Measurements from ENCODE around the gene HTR4. TPM values are rescaled to one million over a fixed set of nuclear protein-coding genes. Genes with fewer than 3 reads are reported as not detected.

HTR4 gene
- polyA plus RNA-seq, 3 donors: not detected

DNA sequence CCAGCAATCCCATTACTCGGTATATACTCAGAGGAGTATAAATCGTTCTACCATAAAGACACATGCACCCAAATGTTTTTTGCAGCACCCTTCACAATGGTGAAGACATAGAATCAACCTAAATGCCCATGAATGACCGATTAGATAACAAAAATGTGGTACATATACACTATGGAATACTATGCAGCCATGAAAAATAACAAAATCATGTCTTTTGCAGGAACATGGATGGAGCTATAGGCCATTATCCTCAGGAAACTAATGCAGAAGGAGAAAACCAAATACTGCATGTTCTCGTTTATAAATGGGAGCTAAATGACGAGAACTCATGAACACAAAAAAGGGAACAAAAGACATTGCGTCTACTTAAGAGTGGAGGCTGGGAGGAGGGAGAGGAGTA is 114.5 kb downstream of the HTR4 start:
- H2AFZ ChIP-seq (ENCODE audit: insufficient read depth, low read depth, low read length, poor library complexity, severe bottlenecking): no peak overlapping the region
- H3K27ac ChIP-seq (ENCODE audit: low read depth in 1 of 2, low read length in 2 of 2): no peak overlapping the region
- peaks cover 0 to 4% (median 0%) of the 10 kb centered on the region in 7 donors for H3K9me3 Mint-ChIP-seq
- intact Hi-C loops (cut with micrococcal nuclease): no loop called here
- H3K36me3 ChIP-seq (replicated peaks in 1 of 2; ENCODE audit: control insufficient read depth in 1 of 2, insufficient read depth in 2 of 2, low read length in 2 of 2): no peaks in the 10 kb centered on the region
- DNase-seq: no peak
- H3K27me3 Mint-ChIP-seq (ENCODE audit: low read depth in 3 of 3): peaks cover 0 to 5% (median 5%) of the 10 kb centered on the region in 3 donors
- H3K36me3 Mint-ChIP-seq: no peaks in the 10 kb centered on the region
- H3K79me2 ChIP-seq (ENCODE audit: insufficient read depth, low read length): no peaks in the 10 kb centered on the region
- no peak overlapping the region for H3K9ac ChIP-seq (ENCODE audit: insufficient read depth, low read length, poor library complexity, severe bottlenecking)
- no peak overlapping the region for H3K27ac Mint-ChIP-seq
- H3K27me3 ChIP-seq (ENCODE audit: control insufficient read depth in 2 of 2, insufficient read depth in 2 of 2, low read length in 2 of 2): no peaks in the 10 kb centered on the region
- no peaks in the 10 kb centered on the region for H3K4me1 Mint-ChIP-seq
- H3K4me3 Mint-ChIP-seq: no peak overlapping the region
- H3K4me3 ChIP-seq (replicated peaks in 1 of 3; ENCODE audit: low read depth in 2 of 3, low read length in 3 of 3): no peak overlapping the region
- TF ChIP-seq, protein P1, sequence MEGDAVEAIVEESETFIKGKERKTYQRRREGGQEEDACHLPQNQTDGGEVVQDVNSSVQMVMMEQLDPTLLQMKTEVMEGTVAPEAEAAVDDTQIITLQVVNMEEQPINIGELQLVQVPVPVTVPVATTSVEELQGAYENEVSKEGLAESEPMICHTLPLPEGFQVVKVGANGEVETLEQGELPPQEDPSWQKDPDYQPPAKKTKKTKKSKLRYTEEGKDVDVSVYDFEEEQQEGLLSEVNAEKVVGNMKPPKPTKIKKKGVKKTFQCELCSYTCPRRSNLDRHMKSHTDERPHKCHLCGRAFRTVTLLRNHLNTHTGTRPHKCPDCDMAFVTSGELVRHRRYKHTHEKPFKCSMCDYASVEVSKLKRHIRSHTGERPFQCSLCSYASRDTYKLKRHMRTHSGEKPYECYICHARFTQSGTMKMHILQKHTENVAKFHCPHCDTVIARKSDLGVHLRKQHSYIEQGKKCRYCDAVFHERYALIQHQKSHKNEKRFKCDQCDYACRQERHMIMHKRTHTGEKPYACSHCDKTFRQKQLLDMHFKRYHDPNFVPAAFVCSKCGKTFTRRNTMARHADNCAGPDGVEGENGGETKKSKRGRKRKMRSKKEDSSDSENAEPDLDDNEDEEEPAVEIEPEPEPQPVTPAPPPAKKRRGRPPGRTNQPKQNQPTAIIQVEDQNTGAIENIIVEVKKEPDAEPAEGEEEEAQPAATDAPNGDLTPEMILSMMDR (IDR thresholded peaks at IDR 0.05): no peak
- no peaks in the 10 kb centered on the region for H3K4me1 ChIP-seq (ENCODE audit: control insufficient read depth in 1 of 2, insufficient read depth in 2 of 2, low read length in 2 of 2)
- WGBS (ENCODE audit: insufficient coverage): 100% methylated on average over 2 of the region's 6 CpGs
- no peaks in the 10 kb centered on the region for H3K9me3 ChIP-seq (replicated peaks in 1 of 2; ENCODE audit: control insufficient read depth in 1 of 2, insufficient read depth in 1 of 2, low read length in 2 of 2)
- H4K20me1 ChIP-seq (ENCODE audit: insufficient read depth, low read length): no peaks in the 10 kb centered on the region
- no peak overlapping the region for H3K4me2 ChIP-seq (replicated peaks; ENCODE audit: extremely low read depth, low read length, poor library complexity, severe bottlenecking)

DNA sequence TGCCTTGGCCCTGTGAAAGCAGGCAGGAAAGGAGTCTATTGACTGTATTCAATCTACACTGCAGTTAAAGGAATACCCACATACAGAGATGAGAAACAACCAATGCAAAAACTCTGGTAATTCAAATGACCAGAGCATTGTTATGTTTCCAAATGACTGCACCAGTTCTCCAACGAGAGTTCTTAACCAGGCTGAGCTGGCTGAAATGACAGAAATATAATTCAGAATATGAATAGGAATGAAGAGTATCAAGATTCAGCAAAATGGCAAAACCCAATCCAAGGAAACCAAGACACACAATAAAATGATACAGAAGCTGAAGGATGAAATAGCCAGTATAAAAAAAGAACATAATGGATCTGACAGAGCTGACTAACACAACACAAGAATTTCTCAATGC is 119.1 kb downstream of the HTR4 start:
- intact Hi-C loops (cut with micrococcal nuclease): no loop called here
- Histone ChIP-seq H4K20me1 (ENCODE audit: insufficient read depth, low read length) (no peaks in the 10 kb centered on the region), H3K4me2 (replicated peaks; ENCODE audit: extremely low read depth, low read length, poor library complexity, severe bottlenecking) (no peak overlapping the region), H3K79me2 (ENCODE audit: insufficient read depth, low read length) (no peaks in the 10 kb centered on the region), H3K4me1 (ENCODE audit: control insufficient read depth in 1 of 2, insufficient read depth in 2 of 2, low read length in 2 of 2) (no peaks in the 10 kb centered on the region), H3K9me3 (replicated peaks in 1 of 2; ENCODE audit: control insufficient read depth in 1 of 2, insufficient read depth in 1 of 2, low read length in 2 of 2) (peaks cover 2 to 5% of the 10 kb centered on the region in 2 donors), H3K27me3 (ENCODE audit: control insufficient read depth in 2 of 2, insufficient read depth in 2 of 2, low read length in 2 of 2) (no peaks in the 10 kb centered on the region), H3K27ac (ENCODE audit: low read depth in 1 of 2, low read length in 2 of 2) (no peak overlapping the region), H2AFZ (ENCODE audit: insufficient read depth, low read depth, low read length, poor library complexity, severe bottlenecking) (no peak overlapping the region), H3K36me3 (replicated peaks in 1 of 2; ENCODE audit: control insufficient read depth in 1 of 2, insufficient read depth in 2 of 2, low read length in 2 of 2) (no peaks in the 10 kb centered on the region), H3K9ac (ENCODE audit: insufficient read depth, low read length, poor library complexity, severe bottlenecking) (no peak overlapping the region), H3K4me3 (replicated peaks in 1 of 3; ENCODE audit: low read depth in 2 of 3, low read length in 3 of 3) (no peak overlapping the region)
- Mint-ChIP-seq H3K4me3 (no peak overlapping the region), H3K9me3 (peaks cover 2 to 12% (median 8%) of the 10 kb centered on the region in 7 donors), H3K27me3 (ENCODE audit: low read depth in 3 of 3) (peaks cover 2 to 4% (median 4%) of the 10 kb centered on the region in 3 donors), H3K27ac (no peak overlapping the region), H3K36me3 (no peaks in the 10 kb centered on the region), H3K4me1 (no peaks in the 10 kb centered on the region)
- no peak for DNase-seq
- no CpG with 5 or more reads among the region's 1 CpG for WGBS (ENCODE audit: insufficient coverage)
- TF ChIP-seq, protein P1 (IDR thresholded peaks at IDR 0.05): no peak
